Parathyroid adenoma (tissue), 2 donors: ENCODE results near the gene VPS18.

Source experiments
- H2AFZ ChIP-seq: fragments of 300-600 bp; sonication (generic); one replicate; pipeline ENCODE4 v1.7.0; 2017; ENCODE audit warnings: antibody characterized with exemption, mild to moderate bottlenecking
- H3K27ac ChIP-seq: fragments of 300-600 bp; sonication (generic); one replicate; pipeline ENCODE4 v1.7.0; 2017
- H3K27me3 ChIP-seq: fragments of 300-600 bp; sonication (generic); one replicate; pipeline ENCODE4 v1.7.0; 2017; ENCODE audit warnings: low read length; ENCODE audit not compliant: control insufficient read depth, insufficient read depth
- H3K36me3 ChIP-seq: fragments of 300-600 bp; sonication (generic); one replicate; pipeline ENCODE4 v1.7.0; 2017; ENCODE audit warnings: low read length; ENCODE audit not compliant: control insufficient read depth, insufficient read depth
- H3K4me1 ChIP-seq: fragments of 300-600 bp; sonication (generic); one replicate; pipeline ENCODE4 v1.7.0; 2017; ENCODE audit warnings: control low read depth
- H3K4me2 ChIP-seq: fragments of 300-600 bp; sonication (generic); one replicate; pipeline ENCODE4 v1.7.0; 2017; ENCODE audit warnings: low read length
- H3K4me3 ChIP-seq: fragments of 300-600 bp; sonication (generic); one replicate; pipeline ENCODE4 v1.7.0; 2017; ENCODE audit warnings: low read depth, low read length
- H3K79me2 ChIP-seq: fragments of 300-600 bp; sonication (generic); one replicate; pipeline ENCODE4 v1.7.0; 2017; ENCODE audit warnings: control low read depth
- H3K9ac ChIP-seq: fragments of 300-600 bp; sonication (generic); one replicate; pipeline ENCODE4 v1.7.0; 2017; ENCODE audit warnings: mild to moderate bottlenecking
- H3K9me3 ChIP-seq: fragments of 300-600 bp; sonication (generic); one replicate; pipeline ENCODE4 v1.7.0; 2017; ENCODE audit warnings: low read length; ENCODE audit not compliant: control insufficient read depth
- CTCF ChIP-seq: fragments of 300-600 bp; sonication (generic); IDR thresholded peaks from one replicate; pipeline ENCODE4 v1.7.0; 2017; ENCODE audit warnings: antibody characterized with exemption, mild to moderate bottlenecking
- donor health status: primary hyperparathyroidism.

The VPS18 gene

GRCh38 chr15:40930430-40931299, 36.4 kb downstream of the VPS18 start:
- peaks cover 5% of the 10 kb centered on the region for H3K27me3 ChIP-seq

GRCh38 chr15:40931300-40932142, 37.3 kb downstream of the VPS18 start:
- Histone ChIP-seq H3K4me2 (peak overlapping the region; percentile 22), H3K36me3 (no peaks in the 10 kb centered on the region), H3K79me2 (no peaks in the 10 kb centered on the region), H3K4me1 (peaks cover 2% of the 10 kb centered on the region), H3K27me3 (peaks cover 5% of the 10 kb centered on the region), H3K9ac (no peak overlapping the region), H3K9me3 (no peaks in the 10 kb centered on the region), H2AFZ (no peak overlapping the region), H3K4me3 (peak overlapping the region; percentile 38), H3K27ac (peak overlapping the region; percentile 49)
- TF ChIP-seq CTCF = no peak

More at GRCh38 chr15:40930430-40931299, 36.4 kb downstream of the VPS18 start:
- Histone ChIP-seq H3K79me2 (no peaks in the 10 kb centered on the region), H3K4me2 (peak overlapping the region; percentile 81), H3K4me1 (peaks cover 2% of the 10 kb centered on the region), H2AFZ (no peak overlapping the region), H3K4me3 (peak overlapping the region; percentile 38), H3K27ac (peak overlapping the region; percentile 49), H3K9me3 (no peaks in the 10 kb centered on the region), H3K36me3 (no peaks in the 10 kb centered on the region), H3K9ac (no peak overlapping the region)
- TF ChIP-seq CTCF = peak; percentile 29

- no peak overlapping the region for H3K4me2 ChIP-seq
- no peaks in the 10 kb centered on the region for H3K79me2 ChIP-seq
- peaks cover 2% of the 10 kb centered on the region for H3K27me3 ChIP-seq
- no peak overlapping the region for H3K4me3 ChIP-seq
- H3K9ac ChIP-seq = no peak overlapping the region
- peaks cover 2% of the 10 kb centered on the region for H3K4me1 ChIP-seq
- no peaks in the 10 kb centered on the region for H3K36me3 ChIP-seq
- H3K27ac ChIP-seq = no peak overlapping the region
- TF ChIP-seq CTCF = no peak
- H3K9me3 ChIP-seq = no peaks in the 10 kb centered on the region
- no peak overlapping the region for H2AFZ ChIP-seq
Measured at GRCh38 chr15:40932156-40932555, 37.9 kb downstream of the VPS18 start.

- Histone ChIP-seq H3K79me2 (no peaks in the 10 kb centered on the region), H3K36me3 (no peaks in the 10 kb centered on the region), H3K4me1 (peaks cover 2% of the 10 kb centered on the region), H3K27ac (no peak overlapping the region), H2AFZ (no peak overlapping the region), H3K4me3 (peak overlapping the region; percentile 1), H3K27me3 (no peaks in the 10 kb centered on the region), H3K9ac (no peak overlapping the region), H3K9me3 (no peaks in the 10 kb centered on the region), H3K4me2 (no peak overlapping the region)
- TF ChIP-seq CTCF = no peak
Measured at GRCh38 chr15:40932649-40933516, 38.6 kb downstream of the VPS18 start.
